ENCODE data around the gene TFF2. TPM values are rescaled to one million over a fixed set of nuclear protein-coding genes. Genes with fewer than 3 reads are reported as not detected.

TFF2 gene
- total RNA-seq, 4 donors from 2014 or later, result not detected

GRCh38 chr21:42366292-42367010, 15.7 kb upstream of the TFF2 start, which contains the start of gene TFF1:
TFF1 (minus strand) TSS chr21:42366535; CDS start chr21:42366495, 40 bp downstream.
- Histone ChIP-seq H3K9me3 (no peaks in the 10 kb centered on the region), H3K27ac (no peak within 1 kb of the TSS), H3K4me3 (no peak within 1 kb of the TSS), H3K4me1 (no peaks in the 10 kb centered on the region), H3K27me3 (peaks cover 0 to 7% of the 10 kb centered on the region in 2 donors), H3K36me3 (no peaks in the 10 kb centered on the region)
- no peak for TF ChIP-seq POLR2A (IDR thresholded peaks at IDR 0.05)
- no peak for TF ChIP-seq CTCF (IDR thresholded peaks at IDR 0.05)
- TF ChIP-seq EP300 (IDR thresholded peaks at IDR 0.05), result no peak
- no peak for DNase-seq (ENCODE audit: low spot score in 2 of 2)
- 81% methylated on average over 19 of the region's 19 CpGs for WGBS, 2 donors

- Histone ChIP-seq H3K36me3 (no peaks in the 10 kb centered on the region), H3K27ac (no peak overlapping the region), H3K27me3 (peaks cover 0 to 7% of the 10 kb centered on the region in 2 donors), H3K4me3 (no peak overlapping the region), H3K9me3 (no peaks in the 10 kb centered on the region), H3K4me1 (no peaks in the 10 kb centered on the region)
- 76 to 82% methylated on average over 6 of the region's 6 CpGs for WGBS, 2 donors
- no peak for DNase-seq (ENCODE audit: low spot score in 2 of 2)
- no peak for TF ChIP-seq EP300 (IDR thresholded peaks at IDR 0.05)
- TF ChIP-seq CTCF (IDR thresholded peaks at IDR 0.05), result no peak
- TF ChIP-seq POLR2A (IDR thresholded peaks at IDR 0.05), result no peak
Measured at GRCh38 chr21:42365770-42366169, 15.0 kb upstream of the TFF2 start.

GRCh38 chr21:42364304-42364865, 13.6 kb upstream of the TFF2 start:
- WGBS, 2 donors, result 75 to 79% methylated on average over 10 to 13 of the region's 13 CpGs
- Histone ChIP-seq H3K9me3 (peaks cover 0 to 8% (median 0%) of the 10 kb centered on the region in 4 donors), H3K36me3 (no peaks in the 10 kb centered on the region), H3K27me3 (peaks cover 0 to 7% of the 10 kb centered on the region in 2 donors), H3K4me3 (no peak overlapping the region), H3K27ac (no peak overlapping the region), H3K4me1 (no peaks in the 10 kb centered on the region)
- no peak for DNase-seq (ENCODE audit: low spot score in 2 of 2)
- TF ChIP-seq CTCF (IDR thresholded peaks at IDR 0.05) (no peak), POLR2A (IDR thresholded peaks at IDR 0.05) (no peak), EP300 (IDR thresholded peaks at IDR 0.05) (no peak)

GRCh38 chr21:42363312-42363711, 12.5 kb upstream of the TFF2 start:
- H3K9me3 ChIP-seq, result peaks cover 0 to 9% (median 0%) of the 10 kb centered on the region in 4 donors
- peaks cover 0 to 7% of the 10 kb centered on the region in 2 donors for H3K27me3 ChIP-seq
- WGBS, 2 donors, result 74 to 76% methylated on average over 8 of the region's 8 CpGs
- H3K27ac ChIP-seq, result no peak overlapping the region
- no peak overlapping the region for H3K4me3 ChIP-seq
- no peaks in the 10 kb centered on the region for H3K36me3 ChIP-seq
- no peaks in the 10 kb centered on the region for H3K4me1 ChIP-seq
- no peak for DNase-seq (ENCODE audit: low spot score in 2 of 2)
- TF ChIP-seq POLR2A (IDR thresholded peaks at IDR 0.05), result no peak

GRCh38 chr21:42362700-42363099, 11.9 kb upstream of the TFF2 start:
- Histone ChIP-seq H3K4me1 (no peaks in the 10 kb centered on the region), H3K27ac (no peak overlapping the region), H3K9me3 (peaks cover 0 to 15% (median 0%) of the 10 kb centered on the region in 4 donors), H3K27me3 (peaks cover 0 to 7% of the 10 kb centered on the region in 2 donors), H3K36me3 (no peaks in the 10 kb centered on the region), H3K4me3 (no peak overlapping the region)
- no peak for TF ChIP-seq EP300 (IDR thresholded peaks at IDR 0.05)
- TF ChIP-seq CTCF (IDR thresholded peaks at IDR 0.05), result no peak
- no peak for TF ChIP-seq POLR2A (IDR thresholded peaks at IDR 0.05)
- no peak for DNase-seq (ENCODE audit: low spot score in 2 of 2)
- WGBS, 2 donors, result 73 to 75% methylated on average over 9 of the region's 9 CpGs
